Smooth muscle cell of bladder (primary cell): ENCODE data around the gene MRPL30. TPM values are rescaled to one million over a fixed set of nuclear protein-coding genes. Genes with fewer than 3 reads are reported as not detected.

Source experiments
- total RNA-seq: library from RNA; depleted of rRNA; stranded (reverse); fragments of >200 nt; gene quantifications from 2 replicates; pipeline ENCODE4 v1.2.3, GENCODE V29; 2014

The MRPL30 gene
- total RNA-seq, result 28.4 and 38.1 TPM in 2 replicates

GRCh38 chr2:99180755-99181623, at the start of gene MRPL30, which contains the start of gene MITD1:
TSS of gene MRPL30 (plus strand) at chr2:99181184. CDS start at chr2:99186204, 5,020 bp downstream.
TSS of gene MITD1 (minus strand) at chr2:99181058. CDS start at chr2:99180981, 77 bp downstream.

GRCh38 chr2:99141110-99142108, 39.6 kb upstream of the MRPL30 start, which contains the start of gene C2orf15:
TSS of gene C2orf15 (plus strand) at chr2:99141707. CDS start at chr2:99150559, 8,852 bp downstream.

GRCh38 chr2:99154643-99155536, 26.1 kb upstream of the MRPL30 start, which contains the start of the genes LIPT1 and TSGA10:
TSS of gene LIPT1 (plus strand) at chr2:99154967. CDS start at chr2:99161958, 6,991 bp downstream.
TSS of gene TSGA10 (minus strand) at chr2:99154942. CDS start at chr2:99109439, 45,503 bp downstream.

Other genes with a start within 250 kb of the MRPL30 start
- under 0.01 TPM in 1 of 2 replicates, not detected in the other for gene CRACDL, start 245.0 kb upstream of the MRPL30 start, total RNA-seq
- 0.09 TPM in 1 of 2 replicates, not detected in the other for gene C2orf15, start 39.5 kb upstream of the MRPL30 start, total RNA-seq
- 3.4 and 4.3 TPM in 2 replicates for gene TSGA10, start 26.2 kb upstream of the MRPL30 start, total RNA-seq
- gene LIPT1, start 26.2 kb upstream of the MRPL30 start, total RNA-seq, result 4.6 and 6.2 TPM in 2 replicates
- gene MITD1, start 126 bp upstream of the MRPL30 start, total RNA-seq, result 22.2 and 25.7 TPM in 2 replicates
- not detected in 2 replicates for gene LYG2, start 74.5 kb downstream of the MRPL30 start, total RNA-seq
- 0.18 and 0.43 TPM in 2 replicates for gene LYG1, start 120.0 kb downstream of the MRPL30 start, total RNA-seq
- gene TXNDC9, start 155.1 kb downstream of the MRPL30 start, total RNA-seq, result 38.9 and 45.1 TPM in 2 replicates
- 13.8 and 20.6 TPM in 2 replicates for gene EIF5B, start 156.2 kb downstream of the MRPL30 start, total RNA-seq